HG03378 (cell line): ENCODE measurements around the gene PALLD.

Experiments
- ATAC-seq: cut with Tn5 transposase; IDR thresholded peaks from one replicate; pipeline ENCODE4 v1.9.1; 2021; ENCODE audit warnings: mild to moderate bottlenecking, moderate library complexity; ENCODE audit not compliant: unreplicated experiment

Gene PALLD

DNA sequence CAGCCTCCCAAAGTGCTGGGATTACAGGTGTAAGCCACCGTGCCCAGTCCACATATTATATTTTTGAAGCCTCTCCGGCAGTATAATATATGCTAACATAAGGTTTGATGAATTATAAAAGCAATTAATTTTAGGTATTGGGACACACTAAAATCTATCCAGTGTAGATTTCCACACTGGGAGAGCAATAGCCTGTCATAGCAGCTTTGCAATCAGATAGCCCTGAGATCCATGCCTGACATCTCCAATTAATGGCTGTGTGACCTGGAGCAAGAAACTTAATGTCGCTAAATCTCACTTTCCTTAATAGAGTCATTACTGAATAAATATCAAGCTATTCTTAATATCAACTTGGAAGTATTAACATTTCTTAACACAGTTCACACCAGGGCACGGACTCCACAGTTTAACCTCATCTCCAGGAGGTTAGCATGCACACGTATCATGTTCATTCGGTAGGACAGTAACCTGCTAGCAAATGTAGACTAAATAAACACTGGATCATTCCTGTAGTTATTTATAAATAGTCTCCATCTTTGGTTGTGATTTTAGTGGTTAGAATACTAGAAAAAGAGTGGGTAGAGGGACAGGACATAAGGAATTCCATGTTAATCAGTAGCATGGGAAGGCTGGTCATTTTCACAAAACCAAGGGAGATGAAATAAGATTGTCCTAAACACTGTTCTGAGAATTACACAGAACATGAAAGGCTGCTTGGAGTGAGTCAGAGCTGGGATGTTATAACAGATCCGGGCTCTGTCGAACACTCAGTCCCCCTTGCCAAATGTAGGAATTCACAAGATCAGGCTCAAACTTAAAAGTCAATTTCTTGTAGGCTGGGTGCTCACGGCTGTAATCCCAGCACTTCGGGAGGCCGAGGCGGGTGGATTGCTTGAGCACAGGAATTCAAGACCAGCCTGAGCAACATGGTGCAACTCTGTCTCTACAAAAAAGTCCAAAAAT is 254.7 kb downstream of the PALLD start:
- ATAC-seq: no peak

DNA sequence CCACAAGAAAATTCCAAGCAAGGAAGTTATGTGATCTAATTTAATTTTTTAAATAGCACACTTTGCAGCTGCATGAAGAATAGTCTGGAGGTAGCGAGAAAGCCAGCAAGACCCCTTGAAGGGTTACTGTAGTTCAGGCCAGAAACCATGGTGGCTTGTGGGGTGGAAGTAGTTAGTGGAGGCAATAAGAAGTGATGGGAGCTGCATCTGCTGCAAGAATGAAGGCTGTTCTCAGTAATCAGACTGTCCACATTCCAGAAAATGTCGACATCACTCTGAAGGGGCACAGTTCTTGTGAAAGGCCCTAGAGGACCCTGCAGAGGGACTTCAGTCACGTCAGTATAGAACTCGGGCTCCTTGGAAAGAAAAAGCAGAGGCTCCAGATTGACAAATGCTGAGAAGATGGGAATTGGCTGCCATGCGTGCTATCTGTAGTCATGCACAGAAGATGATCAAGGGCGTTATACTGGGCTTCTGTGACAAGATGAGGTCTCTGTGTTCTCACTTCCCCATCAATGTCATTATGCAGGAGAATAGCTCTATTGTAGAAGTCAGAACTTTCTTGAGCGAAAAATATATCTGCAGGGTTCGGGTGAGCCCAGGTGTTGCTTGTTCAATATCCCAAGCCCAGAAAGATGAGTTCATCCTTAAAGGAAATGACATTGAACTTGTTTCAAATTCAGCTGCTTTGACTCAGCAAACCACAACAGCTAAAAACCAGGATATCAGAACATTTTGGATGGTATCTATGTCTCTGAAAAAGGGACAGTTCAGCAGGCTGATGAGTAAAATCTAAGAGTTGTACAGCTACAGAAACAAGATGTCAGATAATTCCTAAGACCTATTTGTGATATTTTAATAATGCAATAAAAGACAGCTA is 259.0 kb downstream of the PALLD start:
- no peak for ATAC-seq

DNA sequence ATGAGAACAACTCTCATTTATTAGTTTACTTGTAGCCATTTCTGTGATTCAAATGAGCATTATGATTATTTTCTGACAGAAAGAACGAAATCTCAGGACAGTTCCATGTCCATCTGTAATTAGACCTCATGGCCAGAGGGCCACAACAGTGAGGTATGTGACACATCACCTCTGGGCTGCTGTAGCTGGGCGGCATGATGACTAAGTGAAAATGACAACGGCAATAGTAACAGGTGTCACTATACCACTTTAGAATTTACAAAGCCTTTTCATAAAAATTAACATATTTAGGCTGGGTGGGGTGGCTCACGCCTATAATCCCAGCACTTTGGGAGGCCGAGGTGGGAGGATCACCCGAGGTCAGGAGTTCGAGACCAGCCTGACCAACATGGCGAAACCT is 260.6 kb downstream of the PALLD start:
- ATAC-seq: no peak

GRCh38 chr4:168758351-168758876 is 261.6 kb downstream of the PALLD start:
- no peak for ATAC-seq

DNA sequence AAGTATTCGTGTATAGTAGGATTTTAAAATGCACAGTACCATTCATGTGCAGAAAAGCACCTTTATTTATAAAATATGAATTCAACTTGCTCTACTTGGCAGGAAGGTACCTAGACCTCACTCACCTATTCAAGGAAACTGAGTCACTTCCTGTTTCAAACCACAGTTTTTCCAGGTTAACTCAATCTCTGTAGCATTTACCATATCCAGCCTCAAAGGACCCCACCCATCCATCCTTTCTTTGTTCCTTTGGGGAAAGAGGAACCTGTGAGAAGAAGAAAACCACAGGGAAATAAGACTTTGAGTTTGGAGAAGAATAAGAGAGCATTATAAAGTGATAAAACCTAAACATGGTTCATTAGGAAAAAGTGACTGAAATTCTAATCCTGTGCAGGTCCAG is 262.5 kb downstream of the PALLD start:
- ATAC-seq: no peak

DNA sequence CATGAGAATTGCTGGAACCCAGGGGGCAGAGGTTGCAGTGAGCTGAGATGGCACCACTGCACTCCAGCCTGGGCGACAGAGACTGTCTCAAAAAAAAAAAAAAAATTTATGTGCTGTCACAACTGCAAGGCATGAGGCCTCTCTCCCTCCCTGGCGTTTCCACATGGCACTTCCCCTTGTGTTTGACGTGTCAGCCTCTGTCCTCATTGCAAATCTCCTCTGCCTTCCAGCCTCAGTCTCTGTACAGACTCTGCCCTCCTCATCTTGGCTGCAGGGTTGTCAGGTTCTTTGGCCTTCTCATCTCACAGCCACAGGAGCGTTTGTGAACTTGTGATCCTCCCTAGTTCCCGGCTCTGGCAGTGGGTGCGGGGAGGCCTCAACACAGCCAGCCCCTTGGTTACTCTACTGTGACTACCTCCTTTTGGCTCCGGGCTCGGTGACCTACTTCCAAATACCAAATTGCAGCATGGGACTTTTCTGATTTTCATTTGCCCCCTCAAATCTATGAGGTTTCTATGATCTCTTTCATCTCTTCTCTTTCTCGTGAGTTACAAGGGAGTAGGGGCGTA is 263.2 kb downstream of the PALLD start:
- no peak for ATAC-seq

- no peak for ATAC-seq
These were observed 264.2 kb downstream of the PALLD start for GRCh38 chr4:168761066-168761465.

DNA sequence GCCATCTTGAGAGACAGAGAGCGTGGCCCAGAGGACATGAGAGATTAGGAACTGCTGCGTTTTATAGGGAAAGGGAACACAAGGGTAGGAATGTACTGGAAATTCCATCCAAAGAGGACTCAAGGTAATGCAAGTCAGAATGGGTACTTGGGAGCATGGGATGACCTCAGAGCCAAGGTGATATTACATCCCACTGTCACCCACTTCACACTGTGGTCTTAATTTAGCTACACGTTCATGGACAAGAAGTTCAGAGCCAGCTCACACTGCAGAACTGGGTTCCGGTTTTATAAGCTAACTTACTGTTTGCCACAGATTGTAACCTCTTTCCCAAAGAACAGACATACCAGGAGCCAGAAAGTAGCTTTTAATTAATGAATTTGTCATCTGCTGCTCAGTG is 268.5 kb downstream of the PALLD start:
- ATAC-seq: no peak

- no peak for ATAC-seq
These were observed 268.9 kb downstream of the PALLD start for GRCh38 chr4:168765726-168766125.

GRCh38 chr4:168766604-168767316 is 269.9 kb downstream of the PALLD start:
- ATAC-seq: no peak

GRCh38 chr4:168769416-168769815 is 272.6 kb downstream of the PALLD start:
- ATAC-seq: no peak

DNA sequence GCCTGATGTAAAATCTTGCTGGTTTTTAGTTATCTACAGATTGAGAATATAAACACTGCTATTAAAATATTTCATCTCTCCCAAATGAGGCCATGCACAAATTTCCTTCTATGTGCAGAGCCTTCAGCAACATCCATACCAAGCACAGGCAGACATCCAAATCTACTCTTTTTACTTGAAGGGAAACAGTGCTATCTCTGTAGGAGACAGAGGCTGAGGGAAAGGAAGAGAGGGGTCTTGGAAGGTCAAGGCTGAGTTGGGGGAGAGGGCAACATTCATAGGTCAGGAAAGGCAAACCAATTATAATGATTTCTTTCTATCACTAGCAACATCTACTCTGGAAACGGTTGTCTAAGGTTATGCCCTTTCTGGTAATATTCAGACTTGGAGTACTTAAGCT is 273.0 kb downstream of the PALLD start:
- no peak for ATAC-seq

GRCh38 chr4:168771251-168771650 is 274.4 kb downstream of the PALLD start:
- no peak for ATAC-seq

- no peak for ATAC-seq
These were observed 276.7 kb downstream of the PALLD start for GRCh38 chr4:168773388-168774195.

DNA sequence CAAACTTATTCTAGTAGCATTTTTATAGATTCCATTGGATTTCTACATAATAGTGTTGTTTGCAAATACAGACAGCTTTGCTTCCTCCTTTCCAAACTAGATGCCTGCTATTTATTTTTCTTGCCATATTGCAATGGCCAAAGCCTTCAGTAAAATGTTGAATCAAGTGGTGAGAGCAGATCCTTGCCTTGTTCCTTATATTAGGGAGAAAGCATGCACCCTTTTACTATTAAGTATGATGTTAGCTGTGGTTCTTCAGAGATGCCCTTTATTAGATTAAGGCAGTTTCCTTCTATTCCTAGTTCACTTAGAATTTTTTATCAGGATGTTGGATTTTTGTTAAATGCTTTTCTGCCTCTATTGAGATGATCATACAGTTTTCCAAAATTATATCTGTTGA is 279.5 kb downstream of the PALLD start:
- ATAC-seq: no peak

DNA sequence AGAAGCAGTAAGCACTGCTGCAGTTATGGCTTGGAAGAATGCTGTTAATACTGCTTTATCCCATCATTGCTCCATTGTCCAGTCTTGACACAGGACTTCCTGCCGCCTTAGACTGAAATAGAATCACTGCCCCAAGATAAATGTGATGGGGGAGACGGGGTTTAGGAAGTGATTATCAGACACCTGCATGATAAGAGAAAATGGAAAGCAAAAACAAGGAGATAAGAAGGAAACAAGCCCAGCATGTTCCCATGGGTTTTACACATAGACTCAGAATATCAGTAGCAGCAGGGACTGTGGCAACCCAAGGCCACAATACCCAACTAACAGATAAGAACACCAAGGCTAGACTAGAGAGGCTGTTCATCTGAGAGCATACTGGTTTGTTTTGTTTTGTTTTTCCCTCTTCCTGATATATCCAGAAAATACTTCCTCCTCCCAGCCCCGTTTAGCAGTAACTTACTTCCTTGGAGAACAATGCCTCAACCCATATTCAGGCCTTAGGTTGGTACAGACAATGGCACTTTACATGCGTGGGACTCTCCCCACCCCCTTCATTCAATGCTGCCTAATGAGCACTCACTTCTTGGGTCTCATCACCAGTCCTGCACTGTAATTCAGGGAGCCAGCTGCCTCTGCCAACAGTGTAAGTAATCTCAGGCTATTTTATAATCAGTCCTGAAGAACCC is 280.6 kb downstream of the PALLD start:
- ATAC-seq: no peak

DNA sequence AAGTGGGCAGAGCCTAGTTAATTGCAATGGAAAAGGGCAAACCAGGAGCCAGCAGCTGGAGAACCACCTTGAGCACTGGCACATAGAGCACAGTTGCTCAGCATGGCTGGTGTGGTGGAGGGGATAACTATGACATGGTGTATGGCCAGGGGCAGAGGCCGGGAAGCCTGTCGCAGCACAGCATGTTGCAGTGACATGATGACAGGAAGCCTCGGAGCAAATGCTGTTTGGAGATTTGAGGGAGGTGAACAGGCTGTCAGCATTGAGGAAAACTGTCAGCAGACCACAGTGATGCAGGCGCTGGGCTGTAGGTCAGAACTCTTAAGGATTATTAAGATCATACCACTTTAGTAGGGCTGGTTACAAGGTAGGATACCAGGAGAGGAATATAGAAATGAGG is 284.5 kb downstream of the PALLD start:
- no peak for ATAC-seq

- no peak for ATAC-seq
These were observed 285.1 kb downstream of the PALLD start for GRCh38 chr4:168781926-168782325.

GRCh38 chr4:168782439-168782838 is 285.6 kb downstream of the PALLD start:
- no peak for ATAC-seq
